Fibroblast of mammary gland (primary cell): Measurements from ENCODE around the gene SYTL4.

Experiments
- DNase-seq: peaks from one replicate; pipeline ENCODE4 v3.0.0-alpha.2; 2010; ENCODE audit warnings: low read depth
- H3K4me3 ChIP-seq: 2 replicates; pipeline ENCODE4 v1.5.1; 2011; ENCODE audit warnings: low read depth, mild to moderate bottlenecking, low read length, moderate library complexity; ENCODE audit not compliant: control insufficient read depth
- TF ChIP-seq, protein P1 (sequence below): conservative IDR thresholded peaks from 2 replicates; pipeline ENCODE4 v1.5.1; 2011; ENCODE audit warnings: low read depth, low read length, inconsistent platforms; ENCODE audit not compliant: control insufficient read depth, insufficient read depth

The SYTL4 gene

DNA sequence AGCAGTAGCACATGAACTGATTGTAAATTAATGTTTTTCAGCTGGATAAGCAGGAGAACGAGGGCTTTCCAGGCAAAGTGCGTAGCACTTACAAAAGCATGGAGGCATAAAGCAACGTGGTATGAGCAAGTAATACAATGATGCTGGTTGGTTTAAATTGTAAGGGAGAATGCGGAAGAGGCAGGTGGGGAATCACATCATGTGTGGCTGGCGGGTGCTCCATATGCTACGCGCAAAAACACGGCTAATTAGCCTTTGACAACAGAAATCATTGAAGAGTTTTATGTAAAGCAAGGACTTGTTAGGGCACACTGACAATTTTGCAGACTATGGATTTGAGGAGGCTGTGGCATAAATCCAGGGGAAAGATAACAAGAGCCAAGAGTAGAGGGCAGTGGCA lies 14.6 kb downstream of the SYTL4 start:
- DNase-seq: no peak
- no peak overlapping the region for H3K4me3 ChIP-seq
- TF ChIP-seq, protein P1, sequence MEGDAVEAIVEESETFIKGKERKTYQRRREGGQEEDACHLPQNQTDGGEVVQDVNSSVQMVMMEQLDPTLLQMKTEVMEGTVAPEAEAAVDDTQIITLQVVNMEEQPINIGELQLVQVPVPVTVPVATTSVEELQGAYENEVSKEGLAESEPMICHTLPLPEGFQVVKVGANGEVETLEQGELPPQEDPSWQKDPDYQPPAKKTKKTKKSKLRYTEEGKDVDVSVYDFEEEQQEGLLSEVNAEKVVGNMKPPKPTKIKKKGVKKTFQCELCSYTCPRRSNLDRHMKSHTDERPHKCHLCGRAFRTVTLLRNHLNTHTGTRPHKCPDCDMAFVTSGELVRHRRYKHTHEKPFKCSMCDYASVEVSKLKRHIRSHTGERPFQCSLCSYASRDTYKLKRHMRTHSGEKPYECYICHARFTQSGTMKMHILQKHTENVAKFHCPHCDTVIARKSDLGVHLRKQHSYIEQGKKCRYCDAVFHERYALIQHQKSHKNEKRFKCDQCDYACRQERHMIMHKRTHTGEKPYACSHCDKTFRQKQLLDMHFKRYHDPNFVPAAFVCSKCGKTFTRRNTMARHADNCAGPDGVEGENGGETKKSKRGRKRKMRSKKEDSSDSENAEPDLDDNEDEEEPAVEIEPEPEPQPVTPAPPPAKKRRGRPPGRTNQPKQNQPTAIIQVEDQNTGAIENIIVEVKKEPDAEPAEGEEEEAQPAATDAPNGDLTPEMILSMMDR: no peak

GRCh38 chrX:100710816-100711215 lies 21.1 kb downstream of the SYTL4 start:
- TF ChIP-seq, protein P1: no peak
- no peak for DNase-seq

GRCh38 chrX:100704581-100705203 lies 27.2 kb downstream of the SYTL4 start:
- no peak for DNase-seq
- TF ChIP-seq, protein P1: no peak
- H3K4me3 ChIP-seq: no peak overlapping the region

More at GRCh38 chrX:100710816-100711215, 21.1 kb downstream of the SYTL4 start:
- no peak overlapping the region for H3K4me3 ChIP-seq

DNA sequence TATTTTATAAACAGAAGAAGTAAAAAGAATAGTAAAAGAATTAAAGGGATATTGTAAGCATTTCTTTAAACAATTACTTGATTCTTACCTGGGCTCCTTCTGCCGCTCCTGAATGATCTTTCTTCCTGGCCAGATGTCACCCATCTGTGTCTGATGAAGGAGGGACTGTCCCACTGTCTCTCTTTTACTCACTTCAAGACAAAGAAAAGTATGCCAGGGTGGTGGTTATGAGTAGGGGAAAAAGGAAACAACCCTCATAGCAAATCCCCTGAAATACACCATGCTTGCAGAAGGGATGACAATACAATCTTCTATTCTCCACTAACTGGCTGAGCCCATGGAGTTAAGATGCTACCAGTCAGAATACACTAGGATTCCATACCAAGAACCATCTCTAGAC lies 31.1 kb downstream of the SYTL4 start:
- DNase-seq: no peak
- TF ChIP-seq, protein P1: no peak
- H3K4me3 ChIP-seq: no peak overlapping the region

- TF ChIP-seq, protein P1: no peak
- no peak for DNase-seq
- no peak overlapping the region for H3K4me3 ChIP-seq
Measured at GRCh38 chrX:100698551-100698950, 33.4 kb downstream of the SYTL4 start.

GRCh38 chrX:100696699-100697351 lies 35.1 kb downstream of the SYTL4 start:
- no peak for DNase-seq
- TF ChIP-seq, protein P1: no peak
- H3K4me3 ChIP-seq: no peak overlapping the region
